Vagina (tissue), 2 donors: ENCODE data around the gene SEC31A. TPM values are rescaled to one million over a fixed set of nuclear protein-coding genes. Genes with fewer than 3 reads are reported as not detected.

Experiments used
- DNase-seq, 2 donors: peaks; one replicate each; pipeline ENCODE4 v3.0.0-alpha.2; 2017; ENCODE audit errors: extremely low spot score in 2 of 2
- H3K27ac ChIP-seq: fragments of 200-600 bp; sonication (generic); one replicate; pipeline ENCODE4 v1.5.1; 2019
- H3K27me3 ChIP-seq: fragments of 200-600 bp; sonication (generic); one replicate; pipeline ENCODE4 v1.5.1; 2019
- H3K36me3 ChIP-seq, 2 donors: fragments of 200-600 bp; sonication (generic); one replicate each; pipeline ENCODE4 v1.5.1; 2017 to 2019
- H3K4me1 ChIP-seq: fragments of 200-600 bp; sonication (generic); one replicate; pipeline ENCODE4 v1.5.1; 2019
- H3K4me3 ChIP-seq, 2 donors: fragments of 200-600 bp; sonication (generic); 1 replicate in 1 of 2; 2 replicates in 1 of 2; pipeline ENCODE4 v1.5.1; 2016 to 2019
- H3K9me3 ChIP-seq: fragments of 200-600 bp; sonication (generic); one replicate; pipeline ENCODE4 v1.5.1; 2019
- POLR2A ChIP-seq, 2 donors: fragments of 450-650 bp; IDR thresholded peaks; one replicate each; pipeline ENCODE4 v1.6.1; 2017; ENCODE audit warnings: antibody characterized with exemption in 2 of 2, mild to moderate bottlenecking in 2 of 2, moderate library complexity in 2 of 2
- POLR2AphosphoS5 ChIP-seq, 2 donors: sonication (generic); formaldehyde crosslinking; IDR thresholded peaks; one replicate each; pipeline ENCODE4 v1.9.0; 2017; ENCODE audit warnings: antibody characterized with exemption in 2 of 2, mild to moderate bottlenecking in 2 of 2, low read depth in 1 of 2; ENCODE audit not compliant: insufficient read depth in 1 of 2
- intact Hi-C: fragments of 100-400 bp; cut with DNase I; formaldehyde crosslinking; loops from one replicate; pipeline ENCODE4 v1.15.1; 2023
- total RNA-seq: library from RNA; depleted of rRNA; stranded (reverse); fragments of >200 nt; gene quantifications from one replicate; pipeline ENCODE4 v1.2.3, GENCODE V29; 2016
- TF ChIP-seq, protein P1 (sequence below), 3 experiments: fragments of 450-650 bp in 2 of 3; fragments of 200-600 bp in 1 of 3; sonication (generic) in 1 of 3; IDR thresholded peaks; one replicate each; pipeline ENCODE4 v1.5.1; 2017 to 2019; ENCODE audit warnings: antibody characterized with exemption in 3 of 3, mild to moderate bottlenecking in 2 of 3, moderate library complexity in 2 of 3

SEC31A gene
- total RNA-seq, 1 donor from 2014 or later = 133 TPM

DNA sequence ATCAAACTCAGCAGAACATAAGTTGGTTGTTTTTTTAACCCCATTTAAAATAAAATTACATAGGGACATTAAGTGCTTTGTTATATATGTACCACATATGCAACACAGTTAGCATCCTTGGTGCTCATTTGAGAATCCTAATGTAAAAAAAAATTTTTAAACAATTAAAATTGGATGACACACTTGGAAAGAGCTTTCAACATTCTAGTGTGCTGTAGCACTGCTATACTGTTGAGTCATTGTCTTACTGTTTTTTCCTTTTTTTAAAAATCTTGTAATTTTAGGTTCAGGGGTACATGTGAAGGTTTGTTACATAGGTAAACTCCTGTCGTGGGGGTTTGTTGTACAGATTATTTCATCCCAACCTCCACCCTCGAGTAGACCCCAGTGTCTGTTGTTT is 22.4 kb upstream of the SEC31A start:
- Histone ChIP-seq H3K27ac (no peak overlapping the region), H3K4me1 (no peaks in the 10 kb centered on the region), H3K9me3 (no peaks in the 10 kb centered on the region), H3K4me3 (no peak overlapping the region), H3K27me3 (no peaks in the 10 kb centered on the region), H3K36me3 (peaks cover 0 to 18% of the 10 kb centered on the region in 2 donors)
- TF ChIP-seq POLR2AphosphoS5 (IDR thresholded peaks at IDR 0.05; ENCODE audit: insufficient read depth in 1 of 2, low read depth in 1 of 2) = no peak
- TF ChIP-seq, protein P1, sequence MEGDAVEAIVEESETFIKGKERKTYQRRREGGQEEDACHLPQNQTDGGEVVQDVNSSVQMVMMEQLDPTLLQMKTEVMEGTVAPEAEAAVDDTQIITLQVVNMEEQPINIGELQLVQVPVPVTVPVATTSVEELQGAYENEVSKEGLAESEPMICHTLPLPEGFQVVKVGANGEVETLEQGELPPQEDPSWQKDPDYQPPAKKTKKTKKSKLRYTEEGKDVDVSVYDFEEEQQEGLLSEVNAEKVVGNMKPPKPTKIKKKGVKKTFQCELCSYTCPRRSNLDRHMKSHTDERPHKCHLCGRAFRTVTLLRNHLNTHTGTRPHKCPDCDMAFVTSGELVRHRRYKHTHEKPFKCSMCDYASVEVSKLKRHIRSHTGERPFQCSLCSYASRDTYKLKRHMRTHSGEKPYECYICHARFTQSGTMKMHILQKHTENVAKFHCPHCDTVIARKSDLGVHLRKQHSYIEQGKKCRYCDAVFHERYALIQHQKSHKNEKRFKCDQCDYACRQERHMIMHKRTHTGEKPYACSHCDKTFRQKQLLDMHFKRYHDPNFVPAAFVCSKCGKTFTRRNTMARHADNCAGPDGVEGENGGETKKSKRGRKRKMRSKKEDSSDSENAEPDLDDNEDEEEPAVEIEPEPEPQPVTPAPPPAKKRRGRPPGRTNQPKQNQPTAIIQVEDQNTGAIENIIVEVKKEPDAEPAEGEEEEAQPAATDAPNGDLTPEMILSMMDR (IDR thresholded peaks at IDR 0.05) = no peak
- no peak for TF ChIP-seq POLR2A (IDR thresholded peaks at IDR 0.05)
- DNase-seq = no peak
- intact Hi-C loops = no loop called here

DNA sequence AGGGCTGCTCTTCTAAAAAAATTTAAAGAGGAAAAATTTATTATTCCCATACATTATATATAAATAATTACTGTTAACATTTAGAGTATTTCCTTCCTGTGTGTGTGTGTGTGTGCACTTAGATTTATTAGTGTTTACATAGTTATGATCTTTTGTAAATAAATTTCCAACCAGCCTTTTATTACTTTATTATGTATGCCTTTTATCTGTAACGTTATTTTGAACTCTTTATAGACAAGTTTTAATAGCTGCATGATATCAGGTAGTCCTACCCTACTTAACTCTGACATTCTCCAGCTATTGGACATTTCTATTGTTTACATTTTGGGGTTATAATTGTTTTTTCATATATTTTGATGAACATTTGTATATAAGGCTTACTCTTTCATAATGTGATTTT is 18.4 kb upstream of the SEC31A start:
- no peak for DNase-seq
- Histone ChIP-seq H3K27ac (no peak overlapping the region), H3K4me1 (no peaks in the 10 kb centered on the region), H3K4me3 (no peak overlapping the region), H3K36me3 (peaks cover 0 to 19% of the 10 kb centered on the region in 2 donors), H3K27me3 (no peaks in the 10 kb centered on the region), H3K9me3 (no peaks in the 10 kb centered on the region)
- TF ChIP-seq, protein P1 (IDR thresholded peaks at IDR 0.05) = no peak
- intact Hi-C loops = no loop called here

DNA sequence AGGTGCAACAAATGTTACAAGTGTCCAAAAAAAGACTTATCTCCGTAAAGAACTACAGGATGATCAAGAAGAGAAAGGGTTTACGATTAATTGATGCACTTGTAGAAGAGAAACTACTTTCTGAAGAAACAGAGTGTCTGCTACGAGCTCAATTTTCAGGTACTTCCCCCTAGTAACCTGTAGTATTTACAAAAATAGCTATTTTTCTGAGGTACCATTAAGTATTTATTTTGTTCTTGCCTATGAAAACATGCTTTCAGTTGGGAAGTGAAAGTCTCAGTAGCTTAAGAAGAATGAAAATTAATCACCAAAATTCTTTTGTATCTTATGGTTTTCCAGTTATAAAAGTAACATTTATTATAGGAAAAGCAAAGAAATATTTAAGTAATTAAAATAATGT is 15.5 kb upstream of the SEC31A start:
- TF ChIP-seq POLR2A (IDR thresholded peaks at IDR 0.05) (no peak), POLR2AphosphoS5 (IDR thresholded peaks at IDR 0.05; ENCODE audit: insufficient read depth in 1 of 2, low read depth in 1 of 2) (no peak)
- TF ChIP-seq, protein P1 (IDR thresholded peaks at IDR 0.05) = no peak
- intact Hi-C loops = no loop called here
- H3K4me1 ChIP-seq = peaks cover 10% of the 10 kb centered on the region
- no peak overlapping the region for H3K27ac ChIP-seq
- DNase-seq = no peak
- H3K4me3 ChIP-seq = no peak overlapping the region
- H3K9me3 ChIP-seq = no peaks in the 10 kb centered on the region
- H3K27me3 ChIP-seq = no peaks in the 10 kb centered on the region
- H3K36me3 ChIP-seq = peaks cover 0 to 18% of the 10 kb centered on the region in 2 donors

DNA sequence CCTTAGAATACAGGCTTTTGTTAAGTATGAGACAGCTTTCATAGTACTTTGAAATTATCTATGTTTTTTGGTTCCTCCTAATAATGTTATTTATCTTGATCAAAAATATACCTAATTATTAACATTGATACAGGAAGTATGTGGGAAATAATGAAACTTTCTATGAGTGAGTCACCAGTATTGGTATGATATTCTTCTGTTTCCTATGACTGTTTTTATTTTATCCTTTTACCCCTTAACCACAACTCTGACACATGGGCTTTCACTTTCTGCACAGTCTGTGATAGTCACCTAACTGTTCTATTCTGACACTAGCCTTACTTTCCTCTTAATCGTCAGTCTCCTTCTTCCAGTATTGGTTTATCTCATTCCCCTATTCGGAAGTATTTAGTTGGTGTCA is 14.3 kb upstream of the SEC31A start:
- H3K27me3 ChIP-seq = no peaks in the 10 kb centered on the region
- no peak overlapping the region for H3K4me3 ChIP-seq
- intact Hi-C loops = no loop called here
- H3K36me3 ChIP-seq = peaks cover 0 to 12% of the 10 kb centered on the region in 2 donors
- peaks cover 12% of the 10 kb centered on the region for H3K4me1 ChIP-seq
- H3K27ac ChIP-seq = no peak overlapping the region
- H3K9me3 ChIP-seq = no peaks in the 10 kb centered on the region
- no peak for DNase-seq
- TF ChIP-seq, protein P1 (IDR thresholded peaks at IDR 0.05) = no peak
- no peak for TF ChIP-seq POLR2A (IDR thresholded peaks at IDR 0.05)
- TF ChIP-seq POLR2AphosphoS5 (IDR thresholded peaks at IDR 0.05; ENCODE audit: insufficient read depth in 1 of 2, low read depth in 1 of 2) = no peak

DNA sequence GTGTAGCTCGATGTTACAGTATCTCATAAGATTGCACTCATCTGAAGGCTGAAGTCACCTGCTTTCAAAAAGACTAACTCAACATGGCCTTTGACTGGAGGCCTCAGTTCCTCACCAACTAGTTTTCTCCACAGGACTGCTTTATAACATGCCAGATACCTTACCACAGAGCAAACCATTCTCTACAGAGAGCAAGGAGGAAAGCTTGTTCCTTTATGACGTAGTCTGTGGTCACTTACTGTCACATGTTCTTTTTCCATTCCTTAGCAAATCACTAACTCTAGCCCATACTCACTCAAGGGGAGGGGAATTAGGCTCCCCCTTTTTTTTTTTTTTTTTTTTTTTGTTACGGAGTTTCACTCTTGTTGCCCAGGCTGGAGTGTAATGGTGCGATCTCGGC is 12.8 kb upstream of the SEC31A start:
- peaks cover 0 to 12% of the 10 kb centered on the region in 2 donors for H3K36me3 ChIP-seq
- H3K4me3 ChIP-seq = no peak overlapping the region
- no peak for TF ChIP-seq POLR2A (IDR thresholded peaks at IDR 0.05)
- no peak for TF ChIP-seq POLR2AphosphoS5 (IDR thresholded peaks at IDR 0.05; ENCODE audit: insufficient read depth in 1 of 2, low read depth in 1 of 2)
- TF ChIP-seq, protein P1 (IDR thresholded peaks at IDR 0.05) = no peak
- no peak for DNase-seq
- no peak overlapping the region for H3K27ac ChIP-seq
- H3K9me3 ChIP-seq = no peaks in the 10 kb centered on the region
- intact Hi-C loops = loop anchor here (5.0 kb wide), 1 partner anchor 109 kb away; the partner anchor contains the start of gene LIN54
- H3K27me3 ChIP-seq = no peaks in the 10 kb centered on the region
- peaks cover 22% of the 10 kb centered on the region for H3K4me1 ChIP-seq
